NOMO-1 treated with DMSO at 0.1 percent for 48 hours (cell line): ENCODE results near the gene HDAC1.

ENCODE experiments used
- DNase-seq: peaks from one replicate; lab custom pipeline; 2025; ENCODE audit not compliant: unreplicated experiment; lab: John Stamatoyannopoulos, UW

Gene HDAC1

GRCh38 chr1:32367912-32368635 is 76.2 kb downstream of the HDAC1 start:
- no peak for DNase-seq

DNA sequence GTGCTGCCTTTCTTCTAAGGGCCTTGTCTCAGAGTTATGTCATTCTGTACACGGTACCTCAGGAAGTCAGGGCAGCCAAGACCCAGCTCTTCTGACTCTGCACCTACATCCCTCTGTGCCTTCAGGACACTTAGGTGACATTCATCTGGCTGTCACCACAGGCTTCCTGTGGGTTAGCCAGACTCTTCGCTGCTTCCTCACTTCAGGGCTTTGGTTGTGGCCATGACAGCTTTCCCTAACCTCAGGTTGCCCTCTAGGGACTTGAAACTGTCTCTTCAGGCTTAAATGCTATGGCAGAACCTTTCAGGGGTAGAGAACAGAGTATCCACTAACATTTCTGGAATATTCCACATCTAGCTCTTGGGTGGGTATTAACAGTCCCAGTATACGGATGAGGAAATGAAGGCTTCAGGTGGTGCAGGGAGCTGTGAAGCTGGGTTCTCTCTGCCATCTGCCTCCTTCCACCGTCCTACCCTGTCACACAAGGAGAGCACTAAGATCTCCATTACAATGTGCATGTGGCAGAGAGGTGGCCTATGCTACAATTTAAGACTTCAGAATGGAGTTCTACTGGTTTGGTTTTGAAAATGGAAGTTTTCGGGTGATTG is 80.4 kb downstream of the HDAC1 start:
- DNase-seq, result peak; percentile 49

DNA sequence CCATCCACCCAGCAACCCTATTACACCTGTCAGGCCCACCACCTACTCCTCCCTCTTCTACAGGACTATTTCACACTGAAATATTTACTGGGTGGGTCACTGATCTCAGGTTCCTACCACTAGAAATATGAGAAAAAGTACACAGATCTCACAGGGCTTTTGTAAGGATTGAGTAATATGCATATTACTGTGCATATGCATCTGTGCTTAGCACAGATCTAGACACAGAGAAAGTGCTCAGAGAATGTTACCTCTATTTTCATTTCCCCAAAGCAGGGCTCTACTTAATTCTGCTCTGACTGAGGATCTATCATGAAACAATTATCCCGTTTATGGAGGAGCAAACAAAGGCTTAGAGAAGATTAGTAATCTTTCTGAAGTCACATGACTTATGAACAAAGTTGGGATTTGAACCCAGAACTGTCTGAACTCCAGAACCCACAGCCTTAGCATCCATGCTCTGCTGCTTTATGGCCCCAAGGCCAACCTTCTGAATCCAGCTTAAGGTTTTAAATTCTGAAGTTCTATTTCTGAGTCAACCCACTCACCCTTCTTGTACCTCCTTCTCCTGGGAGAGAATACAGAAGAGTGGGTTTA is 82.2 kb downstream of the HDAC1 start:
- DNase-seq, result no peak

DNA sequence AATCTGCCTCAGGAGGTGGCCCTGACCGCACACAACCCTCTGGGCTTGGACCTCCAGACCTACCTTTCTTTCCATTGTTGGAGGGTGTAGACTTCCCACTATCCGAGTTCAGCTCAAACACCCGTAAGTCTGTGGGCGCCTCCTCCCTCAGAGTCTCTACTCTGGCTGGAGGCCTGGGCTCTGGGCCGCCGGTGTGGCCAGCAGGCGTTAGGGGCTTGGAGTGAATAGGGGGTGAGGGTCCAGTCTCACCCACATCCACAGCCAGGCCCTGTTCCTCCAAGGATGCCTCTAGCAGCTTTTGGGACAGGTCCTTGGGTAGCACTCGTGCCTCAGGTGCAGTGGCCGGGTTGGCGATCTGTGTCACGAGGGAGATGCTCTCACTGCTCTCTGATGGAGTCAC is 84.3 kb downstream of the HDAC1 start:
- no peak for DNase-seq

- DNase-seq, result no peak
These were observed 85.8 kb downstream of the HDAC1 start for GRCh38 chr1:32377541-32378220.

GRCh38 chr1:32380057-32380456 is 88.2 kb downstream of the HDAC1 start:
- DNase-seq, result no peak
